ENCODE data around the gene ZYX.
"Not testable (repeated sequence)": the region's sequence is repeated elsewhere in the genome, so short reads cannot be mapped to it uniquely, and the experiment has no call there.

The ZYX gene

GRCh38 chr7:143389316-143390103, 8.4 kb downstream of the ZYX start:
- no peak for DNase-seq (ENCODE audit: low spot score)
- TF ChIP-seq CTCF (IDR thresholded peaks at IDR 0.05; ENCODE audit: extremely low read depth, insufficient read depth, missing control alignments), result no peak
- in situ Hi-C loops (cut with MboI; ENCODE audit: low pct_unique_long_range_greater_than_20kb, low sequenced_read_pairs, unreplicated experiment), result no loop called here

- no peak for DNase-seq (ENCODE audit: low spot score)
- TF ChIP-seq CTCF (IDR thresholded peaks at IDR 0.05; ENCODE audit: extremely low read depth, insufficient read depth, missing control alignments), result no peak
- in situ Hi-C loops (cut with MboI; ENCODE audit: low pct_unique_long_range_greater_than_20kb, low sequenced_read_pairs, unreplicated experiment), result no loop called here
Measured at GRCh38 chr7:143390104-143390772, 9.1 kb downstream of the ZYX start.

- no peak for DNase-seq (ENCODE audit: low spot score)
- TF ChIP-seq CTCF (IDR thresholded peaks at IDR 0.05; ENCODE audit: extremely low read depth, insufficient read depth, missing control alignments), result no peak
- in situ Hi-C loops (cut with MboI; ENCODE audit: low pct_unique_long_range_greater_than_20kb, low sequenced_read_pairs, unreplicated experiment), result no loop called here
Measured at GRCh38 chr7:143390773-143391317, 9.7 kb downstream of the ZYX start.

GRCh38 chr7:143391462-143392404, 10.6 kb downstream of the ZYX start:
- in situ Hi-C loops (cut with MboI; ENCODE audit: low pct_unique_long_range_greater_than_20kb, low sequenced_read_pairs, unreplicated experiment), result no loop called here
- no peak for TF ChIP-seq CTCF (IDR thresholded peaks at IDR 0.05; ENCODE audit: extremely low read depth, insufficient read depth, missing control alignments)
- no peak for DNase-seq (ENCODE audit: low spot score)

GRCh38 chr7:143392427-143392826, 11.3 kb downstream of the ZYX start:
- DNase-seq (ENCODE audit: low spot score); in situ Hi-C loops (cut with MboI; ENCODE audit: low pct_unique_long_range_greater_than_20kb, low sequenced_read_pairs, unreplicated experiment): not testable (repeated sequence)

- no peak for DNase-seq (ENCODE audit: low spot score)
- in situ Hi-C loops (cut with MboI; ENCODE audit: low pct_unique_long_range_greater_than_20kb, low sequenced_read_pairs, unreplicated experiment), result no loop called here
Measured at GRCh38 chr7:143392875-143393266, 11.7 kb downstream of the ZYX start.

More at GRCh38 chr7:143392875-143393266, 11.7 kb downstream of the ZYX start:
- TF ChIP-seq CTCF (IDR thresholded peaks at IDR 0.05; ENCODE audit: extremely low read depth, insufficient read depth, missing control alignments), result no peak

Measured in GM13977 (cell line).